K562 (cell line): ENCODE data around the gene HMCN1. TPM values are rescaled to one million over a fixed set of nuclear protein-coding genes. Genes with fewer than 3 reads are reported as not detected.
A peak's percentile ranks its signal among the peaks of the same experiment; 100 is the strongest.

Source experiments
- ATAC-seq: fragments of 200-7000 bp; cut with Tn5 transposase; 3 replicates; pipeline ENCODE4 v1.9.1; 2020; ENCODE audit warnings: moderate library complexity
- BruUV-seq: library from RNA; stranded (reverse); fragments of 400-500 nt; replicated peaks from 2 replicates; lab custom pipeline; 2021; lab: Mats Ljungman, UMichigan
- CTCF ChIA-PET: fragments of 300-600 bp; formaldehyde crosslinking; extraction: SDS; loops from one replicate; lab custom pipeline; 2021; ENCODE audit warnings: low intra/inter-chr PET ratio; lab: Yijun Ruan, JAX
- POLR2A ChIA-PET: fragments of 300-600, 350-650 bp; sonication (Branson Sonifier 250); formaldehyde crosslinking; extraction: SDS; loops from one replicate; lab custom pipeline; 2021; ENCODE audit warnings: antibody characterized with exemption, inconsistent platforms; lab: Yijun Ruan, JAX
- DNase-seq, 4 experiments: peaks; one replicate each; pipeline versions ENCODE4 v3.0.0 to v3.0.0-alpha.2; 2011 to 2018; ENCODE audit warnings: low spot score in 3 of 4, mixed read lengths in 3 of 4; ENCODE audit errors: extremely low read depth in 1 of 4
- FAIRE-seq: peaks from 2 replicates; lab custom pipeline; 2011; peaks lifted over from hg19 to GRCh38; lab: Jason Lieb, UNC
- H2AFZ ChIP-seq: 2 replicates; pipeline ENCODE4 v1.6.0; 2011; ENCODE audit warnings: low read depth, low read length, control low read depth, inconsistent platforms
- H3K27ac ChIP-seq: fragments of 200-600 bp; 3 replicates; pipeline ENCODE4 v1.8.0; 2011; ENCODE audit warnings: low read depth, mild to moderate bottlenecking, control low read depth, inconsistent platforms, low read length, moderate library complexity, mixed read lengths; ENCODE audit errors: extremely low read depth
- H3K27me3 ChIP-seq, 2 experiments: fragments of 300-600 bp in 1 of 2; 2 replicates in 1 of 2; 3 replicates in 1 of 2; pipeline versions ENCODE4 v1.6.0 to v1.8.0; 2011; ENCODE audit warnings: inconsistent platforms in 2 of 2, low read length in 2 of 2, mild to moderate bottlenecking in 1 of 2, mixed read lengths in 1 of 2, moderate library complexity in 1 of 2; ENCODE audit not compliant: control insufficient read depth in 2 of 2, insufficient read depth in 2 of 2
- H3K36me3 ChIP-seq: fragments of 300-600 bp; 3 replicates; pipeline ENCODE4 v1.8.0; 2011; ENCODE audit warnings: mild to moderate bottlenecking, low read length, inconsistent platforms; ENCODE audit not compliant: control insufficient read depth, insufficient read depth
- H3K4me1 ChIP-seq, 2 experiments: fragments of 200-600 bp in 1 of 2; replicated peaks in 1 of 2; 2 replicates in 1 of 2; 3 replicates in 1 of 2; pipeline versions ENCODE4 v1.5.1 to v1.8.0; 2011; ENCODE audit warnings: inconsistent platforms in 2 of 2, low read length in 2 of 2, mild to moderate bottlenecking in 1 of 2, mixed read lengths in 1 of 2, moderate library complexity in 1 of 2; ENCODE audit not compliant: control insufficient read depth in 2 of 2, insufficient read depth in 2 of 2
- H3K4me2 ChIP-seq: 2 replicates; pipeline ENCODE4 v1.6.1; 2011; ENCODE audit warnings: low read length, control low read depth, inconsistent platforms, mixed read lengths; ENCODE audit not compliant: insufficient read depth
- H3K4me3 ChIP-seq: fragments of 200-600 bp; sonication (generic), shearing (Covaris generic); 2 replicates; pipeline ENCODE4 v1.5.1; 2016; ENCODE audit warnings: control low read depth, inconsistent platforms
- H3K79me2 ChIP-seq: fragments of 200-600 bp; 3 replicates; pipeline ENCODE4 v1.8.0; 2011; ENCODE audit warnings: low read length, inconsistent platforms; ENCODE audit not compliant: control insufficient read depth, insufficient read depth
- H3K9ac ChIP-seq, 2 experiments: 2 replicates each; pipeline versions ENCODE4 v1.6.0 to v1.6.1; 2011; ENCODE audit warnings: low read depth in 2 of 2, low read length in 2 of 2, control low read depth in 1 of 2, inconsistent platforms in 1 of 2, mild to moderate bottlenecking in 1 of 2, mixed read lengths in 1 of 2; ENCODE audit not compliant: insufficient read depth in 1 of 2
- H3K9me1 ChIP-seq: one replicate; pipeline ENCODE4 v1.6.0; 2011; ENCODE audit warnings: inconsistent platforms, mild to moderate bottlenecking, low read length, moderate library complexity; ENCODE audit not compliant: control insufficient read depth, insufficient read depth
- H3K9me3 ChIP-seq: replicated peaks from 2 replicates; pipeline ENCODE4 v1.5.1; 2011; ENCODE audit warnings: low read depth, low read length, inconsistent platforms; ENCODE audit not compliant: control insufficient read depth, insufficient read depth
- H4K20me1 ChIP-seq: replicated peaks from 2 replicates; pipeline ENCODE4 v1.6.1; 2011; ENCODE audit warnings: low read length, inconsistent platforms, mixed read lengths; ENCODE audit not compliant: control insufficient read depth, insufficient read depth
- ATF7 ChIP-seq: fragments of 450-650 bp; IDR thresholded peaks from 2 replicates; pipeline ENCODE4 v1.7.1; 2014; ENCODE audit warnings: mild to moderate bottlenecking, moderate library complexity
- ILF3 ChIP-seq: fragments of 450-650 bp; IDR thresholded peaks from 2 replicates; pipeline ENCODE4 v1.6.1; 2018; ENCODE audit warnings: antibody characterized with exemption, mild to moderate bottlenecking, moderate library complexity, borderline replicate concordance
- JUND ChIP-seq, 2 experiments: IDR thresholded peaks; 2 replicates in 1 of 2; 3 replicates in 1 of 2; pipeline ENCODE4 v1.6.1; 2011; ENCODE audit warnings: borderline replicate concordance in 2 of 2, low read depth in 2 of 2, low read length in 2 of 2, improper control_type of control experiment in 1 of 2, missing biosample characterization in 1 of 2, missing genetic modification characterization in 1 of 2, missing genetic modification reagents in 1 of 2
- MAZ ChIP-seq, 2 experiments: fragments of 450-650 bp in 1 of 2; sonication (generic) in 1 of 2; formaldehyde crosslinking; IDR thresholded peaks in 1 of 2; conservative IDR thresholded peaks in 1 of 2; 2 replicates each; pipeline versions ENCODE4 v1.4.0 to v1.5.0; 2020; ENCODE audit warnings: mild to moderate bottlenecking in 1 of 2, missing genetic modification reagents in 1 of 2
- NFE2 ChIP-seq: IDR thresholded peaks from 2 replicates; pipeline ENCODE4 v1.6.1; 2014; ENCODE audit warnings: antibody characterized with exemption, low read depth
- POLR2G ChIP-seq: fragments of 200-400 bp; formaldehyde crosslinking; IDR thresholded peaks from 2 replicates; pipeline ENCODE4 v1.6.1; 2017; ENCODE audit warnings: low read depth, mild to moderate bottlenecking, antibody characterized with exemption, low read length, moderate library complexity
- SNIP1 ChIP-seq: fragments of 450-650 bp; IDR thresholded peaks from 2 replicates; pipeline ENCODE4 v1.7.1; 2017; ENCODE audit warnings: low read depth, mild to moderate bottlenecking
- ZNF146 ChIP-seq: IDR thresholded peaks from one replicate; pipeline ENCODE4 v1.6.1; 2018; ENCODE audit warnings: missing compliant biosample characterization; ENCODE audit not compliant: unreplicated experiment
- ZNF282 ChIP-seq: sonication (generic); formaldehyde crosslinking; IDR thresholded peaks from 2 replicates; pipeline ENCODE4 v1.8.1; 2023; ENCODE audit warnings: missing genetic modification reagents
- ZNF780A ChIP-seq: fragments of 250-450 bp; sonication (Bioruptor Pico); IDR thresholded peaks from 2 replicates; pipeline ENCODE4 v1.5.0; 2021; ENCODE audit warnings: mild to moderate bottlenecking
- WGBS: fragments of 100-300 bp; shearing (Covaris generic); methylation state at CpG from one replicate; pipeline ENCODE4 v1.1.6; 2016; ENCODE audit warnings: low coverage, mixed read lengths; ENCODE audit not compliant: insufficient coverage; ENCODE audit errors: missing lambda C conversion rate; 5-methylcytosine and 5-hydroxymethylcytosine counted together
- in situ Hi-C: fragments of 300-500 bp; cut with MboI; formaldehyde crosslinking; loops from 4 replicates; pipeline ENCODE4 v1.15.0; 2018; ENCODE audit warnings: inconsistent platforms, mixed read lengths
- intact Hi-C: fragments of 100-400 bp; cut with micrococcal nuclease; formaldehyde crosslinking; loops from 2 replicates; pipeline ENCODE4 v1.14.2; 2022
- polyA plus RNA-seq, 8 experiments: library from polyadenylated mRNA; depleted of rRNA in 4 of 8; stranded (reverse) in 5 of 8; unstranded in 3 of 8; fragments of >200 nt; fragmentation: Nextera tagmentation in 2 of 8; fragmentation: Illumina TruSeq in 1 of 8; extraction: Ambion mirVana in 2 of 8; extraction: Trizol in 1 of 8; gene quantifications; 2 replicates each; pipeline versions ENCODE4 v1.2.1 to v1.2.3, GENCODE V29; 2011 to 2014; ENCODE audit warnings: inconsistent platforms in 1 of 8, missing spikeins in 1 of 8
- total RNA-seq, 7 experiments: library from RNA; depleted of rRNA in 6 of 7; stranded (reverse); fragments of >200 nt in 6 of 7; fragmentation: Illumina TruSeq in 2 of 7; extraction: Trizol in 2 of 7; gene quantifications; 2 replicates each; pipeline versions ENCODE4 v1.2.1 to v1.2.3, GENCODE V29; 2011 to 2021; ENCODE audit warnings: low replicate concordance in 1 of 7
- TF ChIP-seq, protein P1 (sequence below): fragments of 150-350 bp; IDR thresholded peaks from 2 replicates; pipeline ENCODE4 v1.6.1; 2014; ENCODE audit warnings: low read depth, mild to moderate bottlenecking, low read length, borderline replicate concordance
- TF ChIP-seq, protein P2 (sequence below): fragments of 200-800 bp; sonication (Bioruptor generic); IDR thresholded peaks from 2 replicates; pipeline ENCODE4 v1.6.1; 2017; ENCODE audit warnings: missing genetic modification characterization, missing compliant biosample characterization
- TF ChIP-seq, protein P3 (sequence below): fragments of 200-800 bp; sonication (Bioruptor generic); IDR thresholded peaks from 2 replicates; pipeline ENCODE4 v1.6.1; 2017; ENCODE audit warnings: missing genetic modification characterization, missing compliant biosample characterization

The HMCN1 gene
- total and polyA plus RNA-seq, 9 of the 15 experiments (the other 6 are each of a cell fraction or from before 2014, with no cell fraction given) = 0.07 to 0.36 (median 0.21) TPM

DNA sequence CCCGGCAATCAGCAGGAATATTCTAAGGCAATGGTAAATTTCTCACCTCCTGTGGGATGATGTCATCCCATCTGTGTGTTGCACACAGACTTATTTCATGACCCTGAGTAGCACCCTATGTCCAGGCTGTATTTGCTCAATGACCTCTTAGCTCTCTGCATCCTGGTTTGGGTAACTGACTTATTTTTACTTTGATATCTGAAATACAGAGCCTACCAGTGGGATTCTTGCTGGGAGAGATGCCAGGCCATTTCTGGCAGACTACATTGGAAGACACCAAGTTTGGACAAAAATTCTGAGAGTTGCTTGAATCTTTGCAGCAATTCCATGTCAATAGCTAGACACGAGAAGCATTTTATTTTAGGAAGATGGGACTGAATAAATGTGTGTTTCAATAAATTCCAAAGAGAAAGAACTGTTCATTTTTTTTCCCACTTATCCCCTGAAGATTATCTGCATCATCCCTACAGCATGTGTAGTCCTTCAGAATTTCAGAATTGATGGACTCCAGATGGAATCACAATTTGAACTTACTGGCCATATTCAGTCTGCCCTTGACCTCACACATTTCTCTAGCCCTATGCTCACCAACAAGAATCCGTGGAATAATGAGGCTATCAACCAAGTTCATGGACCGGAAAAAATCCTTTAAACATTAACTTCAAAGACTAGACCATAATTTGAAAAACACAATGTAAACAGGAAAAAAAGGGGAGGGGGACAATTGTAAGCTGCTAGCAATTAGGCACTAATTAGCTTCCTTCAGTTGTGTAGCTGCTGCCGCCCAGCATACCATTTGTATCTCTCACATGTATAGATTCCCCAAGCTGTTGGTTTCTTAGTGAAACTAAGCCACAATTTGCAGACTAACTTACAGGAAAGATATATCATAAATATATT lies 226.5 kb downstream of the HMCN1 start:
- no peak overlapping the region for H3K4me2 ChIP-seq
- no peak overlapping the region for H3K4me3 ChIP-seq
- ATAC-seq (peak; percentile 45; the same call in 2 of the 3 replicates), DNase-seq (no peak), FAIRE-seq (no peak)
- no peaks in the 10 kb centered on the region for H3K27me3 ChIP-seq
- H3K79me2 ChIP-seq = no peaks in the 10 kb centered on the region
- no peak overlapping the region for H3K9ac ChIP-seq
- no peaks in the 10 kb centered on the region for H3K36me3 ChIP-seq
- no peak overlapping the region for H3K27ac ChIP-seq
- ChIA-PET CTCF (no interaction called here), POLR2A (no interaction called here)
- no peaks in the 10 kb centered on the region for H4K20me1 ChIP-seq
- H3K9me1 ChIP-seq = no peaks in the 10 kb centered on the region
- H3K4me1 ChIP-seq = no peaks in the 10 kb centered on the region
- in situ Hi-C loops (no loop called here), intact Hi-C loops (no loop called here)
- 22% methylated on average over 5 of the region's 5 CpGs for WGBS
- no TSS peak for BruUV-seq
- H3K9me3 ChIP-seq = no peaks in the 10 kb centered on the region
- H2AFZ ChIP-seq = no peak overlapping the region; the same call in 1 of the 2 replicates
- TF ChIP-seq, protein P1, sequence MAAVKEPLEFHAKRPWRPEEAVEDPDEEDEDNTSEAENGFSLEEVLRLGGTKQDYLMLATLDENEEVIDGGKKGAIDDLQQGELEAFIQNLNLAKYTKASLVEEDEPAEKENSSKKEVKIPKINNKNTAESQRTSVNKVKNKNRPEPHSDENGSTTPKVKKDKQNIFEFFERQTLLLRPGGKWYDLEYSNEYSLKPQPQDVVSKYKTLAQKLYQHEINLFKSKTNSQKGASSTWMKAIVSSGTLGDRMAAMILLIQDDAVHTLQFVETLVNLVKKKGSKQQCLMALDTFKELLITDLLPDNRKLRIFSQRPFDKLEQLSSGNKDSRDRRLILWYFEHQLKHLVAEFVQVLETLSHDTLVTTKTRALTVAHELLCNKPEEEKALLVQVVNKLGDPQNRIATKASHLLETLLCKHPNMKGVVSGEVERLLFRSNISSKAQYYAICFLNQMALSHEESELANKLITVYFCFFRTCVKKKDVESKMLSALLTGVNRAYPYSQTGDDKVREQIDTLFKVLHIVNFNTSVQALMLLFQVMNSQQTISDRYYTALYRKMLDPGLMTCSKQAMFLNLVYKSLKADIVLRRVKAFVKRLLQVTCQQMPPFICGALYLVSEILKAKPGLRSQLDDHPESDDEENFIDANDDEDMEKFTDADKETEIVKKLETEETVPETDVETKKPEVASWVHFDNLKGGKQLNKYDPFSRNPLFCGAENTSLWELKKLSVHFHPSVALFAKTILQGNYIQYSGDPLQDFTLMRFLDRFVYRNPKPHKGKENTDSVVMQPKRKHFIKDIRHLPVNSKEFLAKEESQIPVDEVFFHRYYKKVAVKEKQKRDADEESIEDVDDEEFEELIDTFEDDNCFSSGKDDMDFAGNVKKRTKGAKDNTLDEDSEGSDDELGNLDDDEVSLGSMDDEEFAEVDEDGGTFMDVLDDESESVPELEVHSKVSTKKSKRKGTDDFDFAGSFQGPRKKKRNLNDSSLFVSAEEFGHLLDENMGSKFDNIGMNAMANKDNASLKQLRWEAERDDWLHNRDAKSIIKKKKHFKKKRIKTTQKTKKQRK = no peak
- TF ChIP-seq POLR2G (no peak), ILF3 (no peak), SNIP1 (no peak), ZNF146 (CRISPR knock-in tag) (no peak), ZNF282 (no peak), JUND (IDR thresholded peaks at IDR 0.05; ENCODE audit: borderline replicate concordance, low read depth, low read length) (0 out of 2 replicates have a peak, but pooled peaks have one; percentile 6), JUND (tag; IDR thresholded peaks at IDR 0.05; ENCODE audit: borderline replicate concordance, low read depth, low read length) (no peak), ATF7 (peak; percentile 40; the same call in 1 of the 2 replicates), ZNF780A (no peak), MAZ (CRISPR knock-in tag; conservative IDR thresholded peaks at IDR 0.05 in 1 of 2, IDR thresholded peaks at IDR 0.05 in 1 of 2) (no peak), NFE2 (no peak)
- TF ChIP-seq, protein P2, sequence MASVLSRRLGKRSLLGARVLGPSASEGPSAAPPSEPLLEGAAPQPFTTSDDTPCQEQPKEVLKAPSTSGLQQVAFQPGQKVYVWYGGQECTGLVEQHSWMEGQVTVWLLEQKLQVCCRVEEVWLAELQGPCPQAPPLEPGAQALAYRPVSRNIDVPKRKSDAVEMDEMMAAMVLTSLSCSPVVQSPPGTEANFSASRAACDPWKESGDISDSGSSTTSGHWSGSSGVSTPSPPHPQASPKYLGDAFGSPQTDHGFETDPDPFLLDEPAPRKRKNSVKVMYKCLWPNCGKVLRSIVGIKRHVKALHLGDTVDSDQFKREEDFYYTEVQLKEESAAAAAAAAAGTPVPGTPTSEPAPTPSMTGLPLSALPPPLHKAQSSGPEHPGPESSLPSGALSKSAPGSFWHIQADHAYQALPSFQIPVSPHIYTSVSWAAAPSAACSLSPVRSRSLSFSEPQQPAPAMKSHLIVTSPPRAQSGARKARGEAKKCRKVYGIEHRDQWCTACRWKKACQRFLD (CRISPR knock-in tag) = no peak
- TF ChIP-seq, protein P3, sequence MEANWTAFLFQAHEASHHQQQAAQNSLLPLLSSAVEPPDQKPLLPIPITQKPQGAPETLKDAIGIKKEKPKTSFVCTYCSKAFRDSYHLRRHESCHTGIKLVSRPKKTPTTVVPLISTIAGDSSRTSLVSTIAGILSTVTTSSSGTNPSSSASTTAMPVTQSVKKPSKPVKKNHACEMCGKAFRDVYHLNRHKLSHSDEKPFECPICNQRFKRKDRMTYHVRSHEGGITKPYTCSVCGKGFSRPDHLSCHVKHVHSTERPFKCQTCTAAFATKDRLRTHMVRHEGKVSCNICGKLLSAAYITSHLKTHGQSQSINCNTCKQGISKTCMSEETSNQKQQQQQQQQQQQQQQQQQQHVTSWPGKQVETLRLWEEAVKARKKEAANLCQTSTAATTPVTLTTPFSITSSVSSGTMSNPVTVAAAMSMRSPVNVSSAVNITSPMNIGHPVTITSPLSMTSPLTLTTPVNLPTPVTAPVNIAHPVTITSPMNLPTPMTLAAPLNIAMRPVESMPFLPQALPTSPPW (CRISPR knock-in tag) = no peak
